ENCODE data around the gene TMEM175.

Gene TMEM175

DNA sequence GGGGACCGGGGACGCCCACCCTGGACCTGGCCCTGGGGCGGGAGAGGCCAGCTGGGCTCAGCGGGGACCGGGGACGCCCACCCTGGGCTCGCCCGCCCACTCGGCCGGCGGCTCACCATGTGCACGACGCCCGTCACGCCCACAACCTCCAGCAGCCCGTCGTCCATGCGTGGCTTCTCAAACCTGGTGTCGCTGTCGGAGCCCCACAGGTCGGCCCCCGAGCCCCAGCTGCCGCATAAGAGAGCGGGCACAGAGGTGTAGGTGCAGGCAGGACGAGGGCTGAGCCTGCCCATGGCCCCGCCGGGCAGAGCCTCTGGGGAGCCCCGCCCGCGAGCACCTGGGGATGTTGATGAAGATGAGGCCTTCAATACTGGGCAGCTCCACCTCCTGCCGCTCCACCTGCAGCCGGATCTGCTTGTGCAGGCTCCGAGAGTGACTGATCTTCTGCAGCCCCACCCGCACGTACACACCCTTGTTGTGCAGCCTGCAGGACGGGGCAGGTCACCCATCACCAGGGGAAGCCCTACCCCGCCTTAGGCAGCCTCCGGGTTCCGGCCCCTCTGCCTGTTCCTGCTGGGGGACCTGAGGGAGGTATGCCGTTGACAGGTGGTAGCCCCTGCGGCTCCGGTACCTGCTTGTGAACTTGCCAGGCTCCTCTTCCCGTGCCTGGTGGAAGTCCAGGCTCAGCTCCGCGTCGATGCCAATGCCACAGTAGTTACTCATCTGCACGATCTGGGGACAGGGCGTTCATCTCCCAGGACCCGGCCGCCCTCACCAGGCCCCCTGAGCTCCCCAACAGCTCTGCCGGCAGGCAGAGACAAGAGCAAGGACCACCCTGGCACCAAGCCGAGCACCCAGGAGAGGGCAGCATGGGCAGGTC, 29.3 kb downstream of the TMEM175 start:
- no peak overlapping the region for H3K27ac ChIP-seq
- no peaks in the 10 kb centered on the region for H3K9me3 ChIP-seq (ENCODE audit: control insufficient read depth, low read length)
- TF ChIP-seq, protein P1, sequence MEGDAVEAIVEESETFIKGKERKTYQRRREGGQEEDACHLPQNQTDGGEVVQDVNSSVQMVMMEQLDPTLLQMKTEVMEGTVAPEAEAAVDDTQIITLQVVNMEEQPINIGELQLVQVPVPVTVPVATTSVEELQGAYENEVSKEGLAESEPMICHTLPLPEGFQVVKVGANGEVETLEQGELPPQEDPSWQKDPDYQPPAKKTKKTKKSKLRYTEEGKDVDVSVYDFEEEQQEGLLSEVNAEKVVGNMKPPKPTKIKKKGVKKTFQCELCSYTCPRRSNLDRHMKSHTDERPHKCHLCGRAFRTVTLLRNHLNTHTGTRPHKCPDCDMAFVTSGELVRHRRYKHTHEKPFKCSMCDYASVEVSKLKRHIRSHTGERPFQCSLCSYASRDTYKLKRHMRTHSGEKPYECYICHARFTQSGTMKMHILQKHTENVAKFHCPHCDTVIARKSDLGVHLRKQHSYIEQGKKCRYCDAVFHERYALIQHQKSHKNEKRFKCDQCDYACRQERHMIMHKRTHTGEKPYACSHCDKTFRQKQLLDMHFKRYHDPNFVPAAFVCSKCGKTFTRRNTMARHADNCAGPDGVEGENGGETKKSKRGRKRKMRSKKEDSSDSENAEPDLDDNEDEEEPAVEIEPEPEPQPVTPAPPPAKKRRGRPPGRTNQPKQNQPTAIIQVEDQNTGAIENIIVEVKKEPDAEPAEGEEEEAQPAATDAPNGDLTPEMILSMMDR (IDR thresholded peaks at IDR 0.05): no peak
- H3K36me3 ChIP-seq (ENCODE audit: control insufficient read depth, insufficient read depth, low read length): no peaks in the 10 kb centered on the region
- H3K4me3 ChIP-seq (ENCODE audit: low read depth, low read length): no peak overlapping the region
- H3K4me1 ChIP-seq: no peaks in the 10 kb centered on the region
- H2AFZ ChIP-seq: no peak overlapping the region
- H3K9ac ChIP-seq: no peak overlapping the region
- no peaks in the 10 kb centered on the region for H3K79me2 ChIP-seq
- H3K27me3 ChIP-seq (ENCODE audit: control insufficient read depth, insufficient read depth, low read length): no peaks in the 10 kb centered on the region
- no peak overlapping the region for H3K4me2 ChIP-seq (ENCODE audit: low read length)

DNA sequence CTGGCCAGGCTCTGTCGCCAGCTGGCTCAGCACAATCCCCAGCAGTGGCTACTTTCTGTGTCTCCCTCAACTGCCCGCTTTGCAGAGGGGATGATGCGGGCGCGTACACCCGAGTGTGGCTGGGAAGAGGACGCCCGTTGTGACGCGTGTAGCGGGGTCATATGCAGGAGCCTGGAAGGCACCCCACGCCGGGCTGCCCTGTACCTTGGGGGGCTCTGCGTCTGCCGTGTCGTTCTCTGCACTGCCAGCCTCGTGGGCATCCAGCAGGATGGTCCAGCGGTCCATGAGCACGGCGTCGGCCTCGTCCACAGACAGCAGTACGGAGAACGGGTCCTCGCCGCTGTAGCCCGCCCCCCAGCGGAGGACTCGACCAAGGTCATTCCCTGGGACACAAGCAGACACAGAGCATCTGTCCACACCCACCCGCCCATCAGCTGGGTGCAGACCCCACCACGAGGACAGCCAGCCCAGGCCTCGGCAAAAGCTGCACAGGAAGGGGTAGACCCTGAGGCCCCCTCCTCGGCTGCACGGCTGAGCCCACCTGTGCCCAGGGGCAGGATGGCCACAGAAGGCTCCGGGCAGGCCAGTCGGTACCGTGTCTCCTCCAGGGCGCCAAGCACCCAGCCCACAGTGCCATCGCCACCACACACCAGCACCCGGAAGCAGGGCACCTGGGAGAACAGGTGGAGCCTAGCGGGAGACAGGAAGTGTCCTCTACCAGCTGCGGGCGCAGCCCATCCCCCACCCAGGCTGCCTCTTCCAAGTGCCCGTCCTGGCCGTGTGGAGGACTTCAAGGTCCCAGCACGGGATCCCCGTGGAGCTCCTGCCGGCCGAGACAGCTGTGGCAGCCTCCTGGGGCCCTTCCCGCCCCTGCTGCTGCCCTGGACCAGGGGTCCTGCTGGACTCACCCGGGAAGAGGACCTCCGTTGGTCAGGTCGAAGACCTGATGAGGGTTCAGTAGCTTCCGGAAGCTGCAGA, 30.3 kb downstream of the TMEM175 start:
- Histone ChIP-seq H3K9ac (no peak overlapping the region), H2AFZ (no peak overlapping the region)

DNA sequence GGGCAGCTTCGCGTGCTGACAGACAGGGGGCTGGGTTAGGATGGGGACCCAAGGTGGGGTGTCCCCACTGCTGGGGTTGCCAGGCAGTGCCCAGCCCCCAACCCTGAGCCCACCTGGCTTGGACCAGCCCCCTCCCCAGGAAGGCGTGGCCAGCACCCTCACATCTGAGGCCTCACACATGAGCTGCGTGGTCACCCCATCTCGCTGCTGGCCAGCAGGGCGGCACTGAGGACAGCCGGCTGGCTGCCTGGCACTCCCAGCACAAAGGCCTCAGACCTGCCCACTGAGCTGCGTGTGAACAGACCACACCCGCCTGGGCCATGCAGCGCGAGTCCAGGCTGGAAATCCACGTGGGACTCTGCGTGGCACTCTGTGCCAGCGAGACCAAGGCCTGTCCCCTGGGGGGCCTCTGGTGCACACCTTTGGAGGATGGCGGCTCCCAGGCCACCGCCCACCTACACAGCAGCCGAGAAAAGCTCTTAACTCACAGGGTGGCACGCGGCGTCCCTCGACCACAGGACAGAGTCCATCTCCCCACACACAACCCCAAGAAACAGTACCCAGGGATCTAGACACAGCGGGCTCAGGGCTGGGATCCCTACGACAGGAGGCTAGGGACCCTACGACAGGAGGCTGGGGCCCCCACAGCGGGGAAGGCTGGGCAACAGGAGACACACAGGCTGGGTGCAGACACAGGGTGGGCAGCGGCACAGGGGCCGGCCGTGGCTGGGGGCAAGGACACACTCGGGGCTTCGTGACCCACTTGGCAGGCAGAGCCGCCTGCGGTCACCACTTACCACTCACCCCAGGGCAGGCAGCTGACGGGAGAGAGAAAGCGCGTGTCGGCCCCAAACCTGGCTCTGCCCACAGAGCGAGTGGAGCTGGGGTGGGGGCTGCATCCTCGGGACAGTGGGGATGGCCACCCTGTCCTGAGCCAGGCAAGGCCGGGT, 31.3 kb downstream of the TMEM175 start:
- Histone ChIP-seq H3K27ac (no peak overlapping the region), H3K9ac (no peak overlapping the region)
- TF ChIP-seq, protein P1 (IDR thresholded peaks at IDR 0.05): no peak

More for the DNA sequence above, 30.3 kb downstream of the TMEM175 start:
- TF ChIP-seq, protein P1 (IDR thresholded peaks at IDR 0.05): no peak
- no peak overlapping the region for H3K27ac ChIP-seq
- no peak overlapping the region for H3K4me3 ChIP-seq (ENCODE audit: low read depth, low read length)
- H3K9me3 ChIP-seq (ENCODE audit: control insufficient read depth, low read length): no peaks in the 10 kb centered on the region
- H3K27me3 ChIP-seq (ENCODE audit: control insufficient read depth, insufficient read depth, low read length): no peaks in the 10 kb centered on the region
- H3K4me2 ChIP-seq (ENCODE audit: low read length): no peak overlapping the region
- H3K36me3 ChIP-seq (ENCODE audit: control insufficient read depth, insufficient read depth, low read length): no peaks in the 10 kb centered on the region
- no peaks in the 10 kb centered on the region for H3K79me2 ChIP-seq
- H3K4me1 ChIP-seq: no peaks in the 10 kb centered on the region

DNA sequence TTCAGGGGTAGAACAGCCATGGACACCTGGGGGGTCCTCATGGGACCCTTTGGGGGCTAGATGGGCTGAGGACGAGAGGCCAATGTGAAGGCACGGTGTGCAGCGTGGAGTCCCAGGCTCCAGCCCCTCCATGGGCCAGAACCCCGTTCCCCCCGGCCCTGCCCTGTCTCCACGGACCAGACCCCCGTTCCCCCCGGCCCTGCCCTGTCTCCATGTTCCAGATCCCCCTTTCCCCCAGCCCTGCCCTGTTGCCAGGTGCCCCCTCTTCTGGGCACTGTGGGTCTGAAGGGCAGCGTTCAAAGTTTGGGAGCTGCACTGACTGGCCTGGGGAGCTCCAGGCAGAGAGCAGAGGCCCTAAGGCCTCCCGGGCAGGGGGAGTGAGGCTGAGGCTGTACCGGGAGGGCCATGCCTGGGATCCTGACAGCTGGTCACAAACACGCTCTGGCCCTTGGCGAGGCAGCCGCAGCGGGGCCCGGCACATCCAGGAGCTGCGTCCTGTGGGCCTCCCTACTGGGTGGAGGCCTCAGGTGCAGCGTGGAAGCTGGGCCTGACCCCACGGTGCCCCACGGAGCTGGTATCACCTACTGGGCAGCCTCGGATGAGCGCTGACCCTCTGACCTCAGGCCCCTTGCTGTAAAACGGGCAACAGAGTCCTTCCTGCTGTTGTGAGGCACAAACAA, 32.2 kb downstream of the TMEM175 start:
- Histone ChIP-seq H3K27me3 (ENCODE audit: control insufficient read depth, insufficient read depth, low read length) (no peaks in the 10 kb centered on the region), H3K79me2 (no peaks in the 10 kb centered on the region), H3K36me3 (ENCODE audit: control insufficient read depth, insufficient read depth, low read length) (no peaks in the 10 kb centered on the region), H3K4me1 (no peaks in the 10 kb centered on the region), H3K9me3 (ENCODE audit: control insufficient read depth, low read length) (no peaks in the 10 kb centered on the region), H3K4me3 (ENCODE audit: low read depth, low read length) (no peak overlapping the region), H3K9ac (no peak overlapping the region), H3K4me2 (ENCODE audit: low read length) (no peak overlapping the region), H2AFZ (no peak overlapping the region), H3K27ac (no peak overlapping the region)
- TF ChIP-seq, protein P1 (IDR thresholded peaks at IDR 0.05): no peak

More for the DNA sequence above, 31.3 kb downstream of the TMEM175 start:
- H2AFZ ChIP-seq: no peak overlapping the region
- no peaks in the 10 kb centered on the region for H3K9me3 ChIP-seq (ENCODE audit: control insufficient read depth, low read length)
- no peaks in the 10 kb centered on the region for H3K36me3 ChIP-seq (ENCODE audit: control insufficient read depth, insufficient read depth, low read length)
- H3K4me2 ChIP-seq (ENCODE audit: low read length): no peak overlapping the region
- no peaks in the 10 kb centered on the region for H3K27me3 ChIP-seq (ENCODE audit: control insufficient read depth, insufficient read depth, low read length)
- H3K4me3 ChIP-seq (ENCODE audit: low read depth, low read length): no peak overlapping the region
- H3K79me2 ChIP-seq: no peaks in the 10 kb centered on the region
- no peaks in the 10 kb centered on the region for H3K4me1 ChIP-seq

Measured in parathyroid adenoma (tissue), 2 donors.